Stimulated activated CD4-positive, alpha-beta T cell treated with anti-CD3 and anti-CD28 coated beads, Interleukin-12 subunit alpha, Interleukin-12 subunit beta, amount 100 ng/mL, for 24 hours (primary cell): Measurements from ENCODE around the gene KRTAP1-3.
"Not testable (repeated sequence)": the region's sequence is repeated elsewhere in the genome, so short reads cannot be mapped to it uniquely, and the experiment has no call there.

Experiments used
- DNase-seq, 2 experiments: peaks; one replicate each; pipeline ENCODE4 v3.0.0-alpha.2; 2020; ENCODE audit warnings: low read depth in 2 of 2

The KRTAP1-3 gene

DNA sequence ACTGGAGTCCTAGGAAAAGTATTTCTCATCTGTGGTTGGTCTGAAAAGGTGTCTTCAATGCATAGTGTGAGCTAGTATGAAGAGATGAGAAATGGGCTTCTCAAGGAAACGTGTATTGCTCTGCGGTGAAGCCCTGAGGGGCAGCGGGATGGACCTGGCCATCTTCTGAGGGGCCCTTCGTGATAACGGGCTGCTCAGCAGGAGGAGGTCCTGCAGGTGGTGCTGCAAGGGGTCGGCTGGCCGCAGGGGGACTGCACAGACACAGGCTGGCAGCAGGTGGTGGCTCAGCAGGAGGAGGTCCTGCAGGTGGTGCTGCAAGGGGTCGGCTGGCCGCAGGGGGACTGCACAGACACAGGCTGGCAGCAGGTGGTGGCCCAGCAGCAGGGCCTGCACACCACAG lies 19.9 kb upstream of the KRTAP1-3 start:
- not testable (repeated sequence) for DNase-seq

DNA sequence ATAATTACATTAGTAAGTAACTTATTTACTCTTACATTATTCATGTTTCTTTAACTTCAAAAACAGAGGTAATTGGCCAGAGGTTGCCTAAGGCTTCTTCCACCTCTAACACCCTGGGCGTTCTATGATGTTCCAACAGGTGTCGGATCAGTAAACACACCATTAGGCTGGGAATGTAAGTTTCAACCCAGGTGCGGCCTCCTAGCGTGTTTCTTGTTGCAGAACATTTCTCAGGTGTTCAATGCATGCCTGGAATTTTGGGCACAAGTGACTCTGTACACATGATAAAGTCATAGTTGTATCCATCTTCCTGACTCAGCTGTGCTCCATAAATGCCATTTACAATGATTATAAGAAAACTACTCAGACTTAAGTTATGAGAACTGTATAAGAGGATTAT lies 19.4 kb upstream of the KRTAP1-3 start:
- no peak for DNase-seq

- no peak for DNase-seq
These were observed 17.9 kb upstream of the KRTAP1-3 start for GRCh38 chr17:41052566-41052965.

DNA sequence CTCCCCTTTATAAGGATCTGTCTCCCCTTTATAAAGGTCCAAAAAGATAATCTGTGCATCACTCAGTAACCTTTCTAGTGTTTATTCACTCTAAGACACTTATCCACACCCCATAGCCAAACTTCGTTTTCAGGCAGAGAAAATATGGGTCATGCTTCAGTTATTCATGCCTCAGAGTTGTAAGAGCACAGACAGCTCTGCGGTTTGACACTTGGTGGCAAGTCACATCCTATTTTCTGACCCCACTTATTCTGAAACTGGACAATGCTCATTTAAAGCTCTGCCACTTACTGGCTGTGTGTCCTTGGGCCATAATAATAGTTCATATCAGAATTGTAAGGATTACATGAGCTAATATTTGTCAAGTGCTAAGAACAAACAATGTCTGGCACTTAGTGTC lies 14.4 kb upstream of the KRTAP1-3 start:
- no peak for DNase-seq

DNA sequence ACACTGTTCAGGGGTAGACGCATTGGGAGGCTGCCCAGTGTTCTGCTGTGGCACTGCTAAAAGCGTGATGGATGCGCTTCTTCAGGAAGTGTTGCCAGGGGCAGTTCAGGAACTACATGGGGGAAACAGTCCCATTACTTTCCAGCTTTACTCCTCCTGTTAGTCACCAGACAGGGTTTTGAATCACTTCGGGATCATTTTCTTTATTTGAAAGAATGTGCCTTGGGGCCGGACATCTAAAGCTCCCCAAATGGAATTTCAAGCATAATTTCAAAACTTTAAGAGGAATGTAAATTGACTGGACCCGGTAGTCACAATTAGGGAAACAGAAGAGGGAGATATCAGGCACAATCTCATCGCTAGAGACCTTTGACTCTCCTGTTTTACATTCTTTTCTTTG lies 13.8 kb upstream of the KRTAP1-3 start:
- DNase-seq: no peak

- DNase-seq: not testable (repeated sequence)
These were observed 12.2 kb upstream of the KRTAP1-3 start, which contains the start of gene KRTAP2-1 for GRCh38 chr17:41046735-41047465. Gene KRTAP2-1, minus strand, starts transcription at chr17:41047316. Its CDS starts 49 bp downstream, at chr17:41047267.

DNA sequence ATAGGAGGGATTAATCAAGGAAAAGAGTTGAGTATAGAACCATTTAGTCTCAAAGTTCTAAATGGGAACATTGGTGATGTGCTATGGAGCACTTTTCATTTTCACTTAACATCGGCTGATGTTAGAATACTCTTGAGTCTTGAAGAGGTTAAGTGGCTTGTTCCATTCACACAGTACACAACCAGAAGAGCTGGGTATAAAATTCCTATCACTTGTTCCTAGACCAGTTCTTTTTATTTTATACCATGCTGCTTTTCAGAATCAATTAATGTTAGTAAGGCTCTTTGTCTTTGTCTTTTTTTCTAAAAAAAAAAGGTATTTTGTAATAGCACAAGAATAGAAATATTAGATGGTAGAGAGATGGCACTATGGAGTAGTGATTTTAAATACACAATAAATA lies 8.3 kb upstream of the KRTAP1-3 start:
- no peak for DNase-seq

DNA sequence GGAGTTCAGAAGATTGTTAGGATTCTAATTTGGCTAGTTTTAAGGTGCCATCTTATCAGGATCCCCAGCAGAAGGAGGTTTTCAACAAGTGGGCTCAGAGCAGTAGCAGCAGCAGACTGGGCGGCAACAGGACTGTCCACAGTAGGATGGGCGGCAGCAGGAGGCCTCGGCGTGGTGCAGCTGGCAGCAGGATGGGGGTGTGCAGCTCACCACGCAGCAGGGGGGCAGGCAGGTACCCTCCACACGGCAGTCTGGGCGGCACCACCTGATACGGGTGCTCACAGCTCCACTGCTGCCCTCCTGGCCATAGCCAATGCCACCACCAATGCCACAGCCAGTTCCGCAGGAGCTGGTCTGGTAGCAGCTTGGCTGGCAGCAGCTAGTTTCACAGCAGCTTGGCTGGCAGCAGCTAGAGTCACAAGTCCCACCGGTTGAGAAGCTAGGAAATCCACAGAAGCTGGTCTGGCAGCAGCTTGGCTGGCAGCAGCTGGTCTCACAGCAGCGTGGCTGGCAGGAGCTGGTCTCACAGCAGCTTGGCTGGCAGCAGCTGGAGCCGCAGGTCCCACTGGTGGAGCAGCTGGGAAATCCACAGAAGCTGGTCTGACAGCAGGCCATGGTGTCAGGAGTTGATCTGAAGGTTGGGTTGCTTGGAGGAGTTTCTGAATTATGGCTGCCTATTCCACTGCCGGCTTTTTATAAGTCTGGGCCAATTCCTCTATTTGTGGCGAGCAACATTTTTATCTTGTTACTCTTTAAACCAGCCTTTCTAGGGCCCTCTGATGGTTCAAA lies 6.3 kb upstream of the KRTAP1-3 start, which contains the start of gene KRTAP1-1:
KRTAP1-1 (minus strand) TSS at position 668 of the 789 bp plus-strand sequence; CDS start at position 615, 53 bp downstream.
- not testable (repeated sequence) for DNase-seq

DNA sequence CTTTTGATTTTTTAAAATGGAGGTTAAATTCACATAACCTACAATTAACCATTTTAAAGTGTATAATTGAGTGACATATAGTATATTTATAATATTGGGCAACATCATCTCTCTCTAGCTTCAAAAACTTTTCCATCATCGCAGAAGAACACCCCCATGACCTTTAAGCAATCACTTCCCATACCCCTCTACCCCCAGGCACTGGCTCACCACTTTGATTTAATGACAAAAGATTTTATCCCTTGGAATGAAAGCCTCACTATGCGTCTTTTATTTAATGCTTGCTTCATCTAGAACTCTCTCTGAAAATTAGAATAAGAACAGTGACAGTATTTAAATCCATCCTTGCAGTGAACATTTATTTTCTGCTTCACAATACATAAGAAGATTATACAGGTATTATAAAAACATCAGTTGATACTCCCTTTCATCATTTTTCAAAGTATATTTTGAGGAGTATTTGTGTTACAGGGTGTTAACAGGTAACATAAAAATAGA lies 3.2 kb upstream of the KRTAP1-3 start:
- DNase-seq: no peak

- no peak for DNase-seq
These were observed 4.9 kb downstream of the KRTAP1-3 start, which contains the start of gene KRTAP1-4 for GRCh38 chr17:41029633-41030245. Gene KRTAP1-4, minus strand, starts transcription at chr17:41030195. Its CDS starts 117 bp downstream, at chr17:41030078.

DNA sequence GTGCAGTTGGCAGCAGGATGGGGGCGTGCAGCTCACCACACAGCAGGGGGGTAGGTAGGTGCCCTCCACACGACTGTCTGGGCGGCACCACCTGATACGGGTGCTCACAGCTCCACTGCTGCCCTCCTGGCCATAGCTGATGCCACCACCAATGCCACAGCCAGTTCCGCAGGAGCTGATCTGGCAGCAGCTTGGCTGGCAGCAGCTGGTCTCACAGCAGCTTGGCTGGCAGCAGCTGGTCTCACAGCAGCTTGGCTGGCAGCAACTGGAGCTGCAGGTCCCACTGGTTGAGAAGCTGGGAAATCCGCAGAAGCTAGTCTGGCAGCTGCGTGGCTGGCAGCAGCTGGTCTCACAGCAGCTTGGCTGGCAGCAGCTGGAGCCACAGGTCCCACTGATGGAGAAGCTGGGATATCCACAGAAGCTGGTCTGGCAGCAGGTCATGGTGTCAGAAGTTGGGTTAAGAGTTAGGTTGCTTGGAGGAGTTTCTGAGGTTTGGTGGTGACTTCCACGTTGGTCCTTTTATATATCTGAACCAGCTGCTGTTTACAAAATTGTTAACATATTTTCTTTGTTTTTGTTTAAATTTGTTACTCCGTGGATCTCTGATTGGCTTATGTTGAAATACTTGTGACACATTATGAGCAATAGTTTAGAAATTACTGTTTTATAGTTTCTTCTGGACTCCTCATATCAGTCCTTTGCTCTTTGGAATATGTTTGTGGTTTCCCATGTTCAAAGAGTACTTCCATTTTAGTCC lies 7.8 kb downstream of the KRTAP1-3 start, which contains the start of gene KRTAP1-5:
KRTAP1-5 (minus strand) TSS at position 494 of the 757 bp plus-strand sequence; CDS start at position 441, 53 bp downstream.
- DNase-seq: no peak

GRCh38 chr17:41024697-41025096 lies 10.0 kb downstream of the KRTAP1-3 start:
- no peak for DNase-seq

DNA sequence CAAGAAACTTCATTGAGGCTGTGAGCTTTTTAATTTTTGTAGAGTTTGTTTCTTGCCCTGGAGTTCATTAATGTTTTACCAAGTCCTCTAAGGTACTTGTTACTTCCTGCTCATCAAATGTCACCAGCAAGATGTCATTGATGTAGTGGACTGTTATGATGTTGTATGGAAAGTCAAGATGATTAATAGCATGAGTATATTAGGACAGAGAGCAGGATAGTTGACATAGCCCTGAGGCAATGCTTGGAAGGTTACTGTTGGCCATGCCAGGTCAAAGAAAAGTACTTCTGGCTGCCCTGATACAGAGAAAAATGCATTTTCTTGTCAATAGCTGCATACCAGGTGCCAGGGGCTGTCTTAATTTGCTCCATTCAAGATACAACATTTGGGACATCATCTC lies 14.3 kb downstream of the KRTAP1-3 start:
- no peak for DNase-seq

DNA sequence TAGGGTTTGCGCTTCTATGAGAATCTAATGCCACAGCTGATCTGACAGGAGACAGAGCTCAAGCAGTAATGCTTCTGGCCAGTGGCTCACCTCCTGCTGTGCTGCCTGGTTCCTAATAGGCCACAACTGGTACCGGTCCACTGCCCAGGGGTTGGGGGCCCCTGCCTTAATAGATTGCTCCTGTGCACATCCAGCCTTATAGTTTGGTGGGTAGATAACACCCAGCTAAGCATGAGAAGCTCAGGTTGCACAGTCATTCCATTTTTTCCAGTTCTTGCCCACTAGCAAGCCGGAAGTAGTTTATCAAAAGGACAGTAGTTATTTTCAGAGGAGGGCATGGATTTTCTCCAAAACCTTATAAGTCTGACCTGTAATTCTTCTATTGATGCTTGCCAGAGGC lies 15.3 kb downstream of the KRTAP1-3 start:
- DNase-seq: no peak

DNA sequence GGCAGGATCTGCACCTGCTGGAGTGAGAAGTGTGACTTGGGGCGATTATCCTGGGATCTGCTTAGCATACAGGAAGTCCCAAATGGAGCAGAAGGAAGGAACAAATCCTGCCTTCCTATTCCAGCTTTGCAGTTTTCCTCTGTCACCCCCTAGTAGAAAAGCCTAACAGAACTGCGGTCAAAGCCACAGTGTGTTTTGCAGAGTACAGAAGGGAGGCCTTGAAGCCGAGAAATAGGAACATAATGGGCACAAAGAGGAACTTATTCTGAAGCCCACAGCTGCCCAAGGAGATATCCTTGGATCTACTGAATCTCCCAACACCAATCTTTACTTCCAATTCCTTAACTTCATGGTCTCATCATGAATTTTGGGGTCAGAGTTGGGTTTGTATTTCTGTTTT lies 16.1 kb downstream of the KRTAP1-3 start:
- DNase-seq: no peak

DNA sequence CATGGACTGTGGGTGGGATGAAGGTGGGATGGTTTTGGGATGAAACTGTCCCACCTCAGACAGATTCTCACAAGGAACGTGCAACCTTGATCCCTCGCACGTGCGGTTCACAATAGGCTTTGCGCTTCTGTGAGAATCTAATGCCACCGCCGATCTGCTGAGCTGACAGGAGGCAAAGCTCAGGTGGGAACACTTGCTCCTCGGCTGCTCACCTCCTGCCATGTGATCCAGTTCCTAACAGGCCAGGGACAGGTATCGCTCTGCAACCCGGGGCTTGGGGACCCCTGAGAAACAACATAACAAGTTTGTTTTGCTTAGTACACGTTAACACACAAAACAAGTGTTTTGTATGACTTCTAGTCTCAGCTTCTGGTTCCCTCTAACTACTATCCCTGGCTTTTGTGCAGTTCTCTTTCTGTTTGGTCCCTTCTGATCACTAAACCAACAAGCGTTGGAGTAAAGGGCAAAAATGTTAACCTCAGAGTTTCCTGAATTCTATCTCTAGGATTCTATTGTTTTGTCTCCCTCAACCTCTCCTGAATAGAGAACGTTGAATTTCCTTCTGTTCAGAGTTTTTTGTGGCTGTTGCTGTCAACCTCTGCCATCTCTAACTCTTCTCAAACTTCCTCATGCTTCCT lies 18.0 kb downstream of the KRTAP1-3 start:
- DNase-seq: no peak

DNA sequence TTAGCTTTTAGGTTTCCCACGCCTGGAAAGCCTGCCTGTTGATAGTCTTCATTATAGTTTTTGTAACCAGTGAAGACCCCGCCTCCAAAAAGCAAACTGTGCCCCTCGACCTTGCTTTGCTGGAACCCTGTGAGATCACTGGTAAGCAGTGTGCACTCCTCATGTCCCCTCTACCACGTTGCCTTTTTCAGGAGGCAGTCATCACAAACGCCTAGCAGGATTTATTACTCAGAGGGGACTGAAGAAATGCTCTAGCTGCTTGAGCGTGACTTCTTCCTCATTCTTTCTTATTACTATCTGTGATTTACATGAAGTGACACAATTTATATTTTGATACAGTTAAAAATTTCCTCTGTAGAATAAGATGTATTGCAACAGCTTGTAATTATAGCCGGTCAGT lies 19.2 kb downstream of the KRTAP1-3 start:
- DNase-seq: no peak

- DNase-seq: no peak
These were observed 21.1 kb downstream of the KRTAP1-3 start for GRCh38 chr17:41013606-41014005.

GRCh38 chr17:41013181-41013580 lies 21.5 kb downstream of the KRTAP1-3 start:
- DNase-seq: no peak

DNA sequence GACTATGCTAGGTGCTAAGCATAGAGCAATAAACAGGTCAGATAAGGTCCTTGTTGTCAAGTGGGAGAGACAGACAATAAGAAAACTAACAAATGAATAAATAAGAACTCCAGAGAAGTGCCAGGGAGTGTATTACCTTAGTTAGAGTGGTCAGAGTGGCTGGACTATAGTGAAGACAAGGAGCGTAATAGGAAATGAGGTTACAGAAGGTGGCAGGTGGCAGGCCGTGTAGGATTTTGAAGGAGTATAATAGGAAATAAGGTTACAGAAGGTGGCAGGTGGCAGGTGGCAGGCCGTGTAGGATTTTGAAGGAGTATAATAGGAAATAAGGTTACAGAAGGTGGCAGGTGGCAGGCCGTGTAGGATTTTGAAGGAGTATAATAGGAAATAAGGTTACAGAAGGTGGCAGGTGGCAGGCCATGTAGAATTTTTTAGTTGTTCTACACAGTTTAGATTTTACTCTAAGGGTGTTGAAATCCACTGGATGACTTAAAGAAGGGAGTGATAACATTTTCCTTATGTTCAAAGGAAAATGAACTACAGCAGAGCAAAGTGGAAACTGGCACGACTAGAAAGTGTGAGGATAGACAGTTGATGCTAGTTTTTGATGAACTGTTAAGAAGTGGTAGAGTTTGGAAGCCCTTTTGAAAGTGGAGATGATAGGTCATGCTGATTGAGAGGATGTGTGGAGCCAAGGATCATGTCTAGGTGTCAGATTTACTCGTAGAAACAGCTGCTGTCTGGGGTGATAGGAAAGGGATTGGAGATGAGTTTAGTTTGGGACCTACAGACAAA lies 22.2 kb downstream of the KRTAP1-3 start:
- DNase-seq: no peak
